MM.1S (cell line): ENCODE results near the gene HEPN1.

Experiments
- DNase-seq: peaks from one replicate; pipeline ENCODE4 v3.0.0-alpha.2; 2015
- H2AFZ ChIP-seq: fragments of 300-600 bp; sonication (generic); 2 replicates; pipeline ENCODE4 v1.6.0; 2016; ENCODE audit warnings: antibody characterized with exemption, low read length
- H3F3A ChIP-seq: fragments of 300-600 bp; sonication (generic); 2 replicates; pipeline ENCODE4 v1.6.1; 2016; ENCODE audit warnings: mild to moderate bottlenecking, antibody characterized with exemption, low read length, moderate library complexity, mixed read lengths; ENCODE audit not compliant: insufficient read depth
- H3K27ac ChIP-seq: fragments of 300-600 bp; sonication (generic); 2 replicates; pipeline ENCODE4 v1.5.1; 2016; ENCODE audit warnings: mild to moderate bottlenecking, low read length
- H3K27me3 ChIP-seq: fragments of 300-600 bp; sonication (generic); replicated peaks from 2 replicates; pipeline ENCODE4 v1.6.0; 2016; ENCODE audit warnings: low read length; ENCODE audit not compliant: insufficient read depth
- H3K36me3 ChIP-seq: fragments of 300-600 bp; sonication (generic); replicated peaks from 2 replicates; pipeline ENCODE4 v1.6.1; 2016; ENCODE audit warnings: mild to moderate bottlenecking, low read length, mixed read lengths; ENCODE audit not compliant: insufficient read depth
- H3K4me1 ChIP-seq: fragments of 300-600 bp; sonication (generic); 2 replicates; pipeline ENCODE4 v1.6.1; 2016; ENCODE audit warnings: low read length, mixed read lengths
- H3K4me2 ChIP-seq: fragments of 300-600 bp; sonication (generic); 2 replicates; pipeline ENCODE4 v1.6.0; 2016; ENCODE audit warnings: low read depth, low read length
- H3K4me3 ChIP-seq: fragments of 300-600 bp; sonication (generic); 2 replicates; pipeline ENCODE4 v1.5.1; 2016; ENCODE audit warnings: low read length, mixed read lengths
- H3K79me2 ChIP-seq: fragments of 300-600 bp; sonication (generic); 2 replicates; pipeline ENCODE4 v1.6.1; 2016; ENCODE audit warnings: mixed run types, low read length, mixed read lengths
- H3K9ac ChIP-seq: fragments of 300-600 bp; sonication (generic); 2 replicates; pipeline ENCODE4 v1.6.1; 2016; ENCODE audit warnings: low read length, mixed read lengths
- H3K9me2 ChIP-seq: fragments of 300-600 bp; sonication (generic); replicated peaks from 2 replicates; pipeline ENCODE4 v1.6.1; 2016; ENCODE audit warnings: mild to moderate bottlenecking, low read length, mixed read lengths; ENCODE audit not compliant: insufficient read depth
- H3K9me3 ChIP-seq: fragments of 300-600 bp; sonication (generic); replicated peaks from 2 replicates; pipeline ENCODE4 v1.6.1; 2016; ENCODE audit warnings: mild to moderate bottlenecking, low read length, mixed read lengths; ENCODE audit not compliant: insufficient read depth
- H4K20me1 ChIP-seq: fragments of 300-600 bp; sonication (generic); 2 replicates; pipeline ENCODE4 v1.6.1; 2016; ENCODE audit warnings: mild to moderate bottlenecking, low read length, moderate library complexity, mixed read lengths; ENCODE audit not compliant: insufficient read depth
- EZH2 ChIP-seq: fragments of 300-600 bp; sonication (generic); optimal IDR thresholded peaks from 2 replicates; pipeline ENCODE3; 2017; ENCODE audit warnings: low read depth, mild to moderate bottlenecking, antibody characterized with exemption, low read length, mixed read lengths
- EZH2phosphoT487 ChIP-seq: fragments of 300-600 bp; sonication (generic); IDR thresholded peaks from 2 replicates; pipeline ENCODE4 v1.6.1; 2018; ENCODE audit warnings: antibody characterized with exemption, low read length
- TF ChIP-seq, protein P1 (sequence below): fragments of 300-600 bp; sonication (generic); IDR thresholded peaks from 2 replicates; pipeline ENCODE4 v1.5.1; 2016; ENCODE audit warnings: antibody characterized with exemption, low read length, mixed read lengths

HEPN1 gene

DNA sequence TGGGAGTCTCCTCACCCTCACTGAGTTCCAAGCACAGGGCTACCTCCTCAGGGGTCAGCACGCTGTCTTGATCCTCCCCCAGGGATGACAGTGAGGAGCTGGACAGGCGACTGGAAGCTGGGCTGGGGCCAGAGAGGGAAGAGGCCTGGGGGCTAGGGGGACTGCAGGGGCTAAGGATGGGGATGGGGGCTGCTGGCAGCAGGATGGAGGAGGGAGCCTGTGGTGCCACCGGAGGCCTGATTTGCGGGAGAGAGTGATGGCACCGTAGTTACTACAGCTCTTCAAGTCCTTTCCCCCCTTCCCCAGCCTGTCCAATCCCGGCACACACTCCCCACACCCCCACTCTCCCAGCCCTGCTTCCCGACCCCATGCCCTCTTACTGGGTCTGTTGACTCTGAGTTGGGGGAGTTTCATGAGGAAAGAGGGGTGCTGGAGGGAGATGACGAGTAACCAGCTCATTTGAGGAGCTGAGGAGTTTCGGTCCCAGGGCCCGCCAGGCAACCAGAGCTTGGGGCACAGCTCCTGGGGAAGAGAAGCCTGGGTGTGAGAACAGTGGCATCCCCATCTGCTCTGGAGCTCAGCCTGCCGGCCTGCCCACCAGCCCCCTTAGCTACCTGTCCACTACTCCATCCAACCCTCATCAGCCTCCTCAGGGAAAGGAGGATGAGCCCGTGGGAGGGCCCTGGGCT, 31.9 kb upstream of the HEPN1 start:
- Histone ChIP-seq H3K4me2 (no peak overlapping the region), H2AFZ (no peak overlapping the region), H3K36me3 (no peaks in the 10 kb centered on the region), H4K20me1 (no peaks in the 10 kb centered on the region), H3K4me3 (no peak overlapping the region), H3K27ac (no peak overlapping the region), H3K79me2 (no peaks in the 10 kb centered on the region), H3F3A (no peaks in the 10 kb centered on the region), H3K9me2 (no peaks in the 10 kb centered on the region), H3K9me3 (no peaks in the 10 kb centered on the region), H3K27me3 (no peaks in the 10 kb centered on the region), H3K9ac (no peak overlapping the region), H3K4me1 (no peaks in the 10 kb centered on the region)
- no peak for TF ChIP-seq EZH2phosphoT487
- TF ChIP-seq EZH2: no peak
- TF ChIP-seq, protein P1, sequence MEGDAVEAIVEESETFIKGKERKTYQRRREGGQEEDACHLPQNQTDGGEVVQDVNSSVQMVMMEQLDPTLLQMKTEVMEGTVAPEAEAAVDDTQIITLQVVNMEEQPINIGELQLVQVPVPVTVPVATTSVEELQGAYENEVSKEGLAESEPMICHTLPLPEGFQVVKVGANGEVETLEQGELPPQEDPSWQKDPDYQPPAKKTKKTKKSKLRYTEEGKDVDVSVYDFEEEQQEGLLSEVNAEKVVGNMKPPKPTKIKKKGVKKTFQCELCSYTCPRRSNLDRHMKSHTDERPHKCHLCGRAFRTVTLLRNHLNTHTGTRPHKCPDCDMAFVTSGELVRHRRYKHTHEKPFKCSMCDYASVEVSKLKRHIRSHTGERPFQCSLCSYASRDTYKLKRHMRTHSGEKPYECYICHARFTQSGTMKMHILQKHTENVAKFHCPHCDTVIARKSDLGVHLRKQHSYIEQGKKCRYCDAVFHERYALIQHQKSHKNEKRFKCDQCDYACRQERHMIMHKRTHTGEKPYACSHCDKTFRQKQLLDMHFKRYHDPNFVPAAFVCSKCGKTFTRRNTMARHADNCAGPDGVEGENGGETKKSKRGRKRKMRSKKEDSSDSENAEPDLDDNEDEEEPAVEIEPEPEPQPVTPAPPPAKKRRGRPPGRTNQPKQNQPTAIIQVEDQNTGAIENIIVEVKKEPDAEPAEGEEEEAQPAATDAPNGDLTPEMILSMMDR: no peak
- DNase-seq: no peak

DNA sequence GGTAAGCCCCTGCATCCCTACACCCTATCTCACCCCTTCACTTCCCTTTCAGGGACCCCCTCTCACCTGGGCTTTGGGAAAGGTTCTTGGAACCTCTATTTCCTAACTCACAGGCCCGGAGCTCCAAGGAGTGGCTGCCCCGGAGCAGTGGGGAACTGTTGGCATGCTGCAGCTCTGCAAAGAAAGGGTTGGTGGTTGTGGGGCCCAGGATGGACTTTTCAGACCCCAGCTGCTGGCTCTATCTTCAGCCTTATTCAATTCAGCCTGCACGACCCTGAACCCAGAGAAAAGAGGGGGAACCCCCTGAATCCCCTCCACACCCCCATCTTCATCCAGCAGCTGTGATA, 31.4 kb upstream of the HEPN1 start:
- no peaks in the 10 kb centered on the region for H3K79me2 ChIP-seq
- no peak overlapping the region for H3K4me3 ChIP-seq
- no peaks in the 10 kb centered on the region for H3F3A ChIP-seq
- H3K27ac ChIP-seq: no peak overlapping the region
- no peak for DNase-seq
- no peaks in the 10 kb centered on the region for H3K4me1 ChIP-seq
- no peaks in the 10 kb centered on the region for H3K27me3 ChIP-seq
- H3K4me2 ChIP-seq: no peak overlapping the region
- no peak overlapping the region for H3K9ac ChIP-seq
- TF ChIP-seq, protein P1: no peak
- no peak for TF ChIP-seq EZH2phosphoT487
- no peak for TF ChIP-seq EZH2
- no peaks in the 10 kb centered on the region for H3K36me3 ChIP-seq
- H4K20me1 ChIP-seq: no peaks in the 10 kb centered on the region
- no peaks in the 10 kb centered on the region for H3K9me2 ChIP-seq
- no peak overlapping the region for H2AFZ ChIP-seq
- H3K9me3 ChIP-seq: no peaks in the 10 kb centered on the region

DNA sequence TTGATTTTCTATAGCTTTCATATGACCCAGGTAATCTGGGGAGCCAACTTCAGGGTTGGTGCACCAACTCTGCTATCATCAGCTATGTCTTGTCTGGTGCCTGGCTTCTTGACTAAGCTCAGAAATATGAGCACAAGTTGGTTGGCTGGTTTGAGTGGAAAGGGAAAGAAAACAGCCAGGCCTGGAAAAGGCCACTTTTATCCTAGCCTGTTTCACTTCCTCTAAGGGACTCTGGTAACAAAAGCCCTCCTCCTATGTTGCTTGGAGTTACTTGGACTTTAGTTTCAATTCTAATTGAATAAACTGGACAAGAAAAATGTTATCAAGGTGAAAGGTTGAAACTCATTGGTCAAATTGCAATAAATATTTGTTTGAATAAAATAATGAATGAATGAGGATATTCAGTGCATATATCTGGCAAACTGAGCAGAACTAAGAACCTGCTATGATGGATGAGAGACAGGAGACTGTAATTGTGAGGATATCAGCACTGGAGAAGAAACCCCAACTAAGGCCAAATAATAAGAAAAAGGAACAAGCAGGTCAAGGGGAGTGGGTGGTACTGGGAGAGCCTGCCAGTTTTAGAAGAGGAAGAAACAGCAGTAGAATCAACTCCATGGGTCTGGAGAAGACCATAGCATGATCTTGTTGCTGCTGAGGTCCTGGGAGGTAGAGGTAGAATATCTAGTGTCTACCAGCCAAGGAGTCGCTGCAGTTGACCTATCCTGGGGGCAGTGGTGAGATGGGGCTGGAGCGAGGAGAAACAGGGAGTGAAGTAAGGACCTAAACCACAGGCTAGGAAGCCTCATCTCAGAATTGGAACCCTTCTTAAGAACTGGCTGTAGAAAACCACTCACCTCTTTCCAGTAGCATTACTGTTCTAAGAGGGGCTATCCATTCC, 29.6 kb upstream of the HEPN1 start:
- H3K4me1 ChIP-seq: no peaks in the 10 kb centered on the region
- H3K36me3 ChIP-seq: no peaks in the 10 kb centered on the region
- H3F3A ChIP-seq: no peaks in the 10 kb centered on the region
- no peak for DNase-seq
- no peak overlapping the region for H3K4me2 ChIP-seq
- H4K20me1 ChIP-seq: no peaks in the 10 kb centered on the region
- no peak overlapping the region for H3K4me3 ChIP-seq
- TF ChIP-seq, protein P1: no peak
- no peak for TF ChIP-seq EZH2phosphoT487
- no peak for TF ChIP-seq EZH2
- no peaks in the 10 kb centered on the region for H3K9me3 ChIP-seq
- H3K9me2 ChIP-seq: no peaks in the 10 kb centered on the region
- H3K27me3 ChIP-seq: no peaks in the 10 kb centered on the region
- no peaks in the 10 kb centered on the region for H3K79me2 ChIP-seq
- H3K9ac ChIP-seq: no peak overlapping the region
- no peak overlapping the region for H2AFZ ChIP-seq
- no peak overlapping the region for H3K27ac ChIP-seq
